ENCODE measurements around the gene GP1BB. TPM values are rescaled to one million over a fixed set of nuclear protein-coding genes. Genes with fewer than 3 reads are reported as not detected.

Gene GP1BB
- total RNA-seq, 2 experiments from 2014 or later: not detected

- TF ChIP-seq CTCF (IDR thresholded peaks at IDR 0.05): no peak
- intact Hi-C loops (cut with micrococcal nuclease): no loop called here
- Mint-ChIP-seq H3K27me3 (peaks cover 22% of the 10 kb centered on the region), H3K36me3 (ENCODE audit: low read depth) (no peaks in the 10 kb centered on the region), H3K4me3 (no peak overlapping the region), H3K27ac (no peak overlapping the region), H3K9me3 (no peaks in the 10 kb centered on the region), H3K4me1 (ENCODE audit: low read depth) (no peaks in the 10 kb centered on the region)
- CTCF ChIA-PET: interaction anchor here (1.0 kb wide), 1 partner anchor 34 kb away, joined by 3 read pairs; no protein-coding TSS in a partner anchor
- POLR2A ChIA-PET: no interaction called here
- DNase-seq (no peak), ATAC-seq (no peak)
Measured at GRCh38 chr22:19681863-19682245, 41.5 kb upstream of the GP1BB start.

- no peaks in the 10 kb centered on the region for H3K9me3 Mint-ChIP-seq
Measured at GRCh38 chr22:19686946-19687345, 36.4 kb upstream of the GP1BB start.

GRCh38 chr22:19687561-19688300 lies 35.6 kb upstream of the GP1BB start:
- peaks cover 12% of the 10 kb centered on the region for H3K27me3 Mint-ChIP-seq
- no peaks in the 10 kb centered on the region for H3K9me3 Mint-ChIP-seq
- ChIA-PET CTCF (no interaction called here), POLR2A (no interaction called here)
- H3K4me3 Mint-ChIP-seq: no peak overlapping the region
- no peak for TF ChIP-seq CTCF (IDR thresholded peaks at IDR 0.05)
- ATAC-seq: no peak
- H3K4me1 Mint-ChIP-seq (ENCODE audit: low read depth): no peaks in the 10 kb centered on the region
- H3K36me3 Mint-ChIP-seq (ENCODE audit: low read depth): no peaks in the 10 kb centered on the region
- no peak for DNase-seq
- no peak overlapping the region for H3K27ac Mint-ChIP-seq
- intact Hi-C loops (cut with micrococcal nuclease): no loop called here

More at GRCh38 chr22:19686946-19687345, 36.4 kb upstream of the GP1BB start:
- ChIA-PET POLR2A (no interaction called here), CTCF (no interaction called here)
- H3K27ac Mint-ChIP-seq: no peak overlapping the region
- TF ChIP-seq CTCF (IDR thresholded peaks at IDR 0.05): no peak
- intact Hi-C loops (cut with micrococcal nuclease): no loop called here
- DNase-seq (no peak), ATAC-seq (no peak)
- H3K27me3 Mint-ChIP-seq: peaks cover 16% of the 10 kb centered on the region
- H3K4me1 Mint-ChIP-seq (ENCODE audit: low read depth): no peaks in the 10 kb centered on the region
- no peaks in the 10 kb centered on the region for H3K36me3 Mint-ChIP-seq (ENCODE audit: low read depth)
- no peak overlapping the region for H3K4me3 Mint-ChIP-seq

- no peaks in the 10 kb centered on the region for H3K9me3 Mint-ChIP-seq
- no peak overlapping the region for H3K27ac Mint-ChIP-seq
- H3K36me3 Mint-ChIP-seq (ENCODE audit: low read depth): no peaks in the 10 kb centered on the region
- TF ChIP-seq CTCF (IDR thresholded peaks at IDR 0.05): no peak
- no peak for ATAC-seq
- H3K4me1 Mint-ChIP-seq (ENCODE audit: low read depth): no peaks in the 10 kb centered on the region
- DNase-seq: no peak
- intact Hi-C loops (cut with micrococcal nuclease): no loop called here
- ChIA-PET CTCF (interaction anchor here (1.4 kb wide), 1 partner anchor 13 kb away, joined by 4 read pairs; no protein-coding TSS in a partner anchor), POLR2A (interaction anchor here (1.0 kb wide), 1 partner anchor 8 kb away, joined by 3 read pairs; no protein-coding TSS in a partner anchor)
- peaks cover 9% of the 10 kb centered on the region for H3K27me3 Mint-ChIP-seq
- H3K4me3 Mint-ChIP-seq: no peak overlapping the region
Measured at GRCh38 chr22:19688301-19689290, 34.7 kb upstream of the GP1BB start.
